ENCODE data around the gene RAMP3. TPM values are rescaled to one million over a fixed set of nuclear protein-coding genes. Genes with fewer than 3 reads are reported as not detected.

The RAMP3 gene
- polyA plus RNA-seq, 2 of the 4 experiments (the other 2 are of a cell fraction): not detected

DNA sequence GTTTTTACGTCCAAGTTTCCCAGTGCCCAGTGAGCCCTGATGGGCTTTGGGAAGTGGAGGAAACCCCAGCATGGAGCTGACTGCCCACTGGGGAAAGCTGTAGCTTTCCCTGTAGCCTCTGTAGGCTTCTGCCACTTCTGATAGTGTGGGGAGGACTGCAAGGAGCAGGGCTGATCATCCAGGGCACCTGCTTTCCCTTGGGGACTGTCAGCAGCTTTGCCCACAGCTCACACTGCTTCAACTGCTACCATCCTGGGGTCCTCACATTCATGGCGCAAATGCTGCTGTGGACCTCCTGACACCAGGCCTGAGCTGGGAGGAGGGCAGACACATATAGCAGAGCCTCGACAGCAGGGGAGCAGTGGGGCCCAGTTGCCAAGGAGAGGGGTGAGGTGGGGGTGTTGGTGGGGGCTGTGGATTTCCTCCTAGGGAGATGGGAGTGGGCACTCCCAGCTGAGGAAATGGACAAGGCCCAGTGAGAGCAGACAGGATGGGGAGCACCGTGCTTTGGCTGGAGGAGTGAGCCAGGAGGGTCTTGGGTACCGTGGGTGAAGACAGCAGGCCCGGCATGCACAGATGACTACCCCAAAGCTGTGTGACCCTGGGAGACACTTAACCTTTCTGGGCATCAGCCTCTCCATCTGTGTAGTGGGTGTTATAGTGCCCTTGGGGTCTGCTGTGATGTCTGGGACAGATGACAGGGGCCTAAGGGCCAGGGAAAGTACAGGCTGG is 16.2 kb downstream of the RAMP3 start:
- DNase-seq (ENCODE audit: low read depth in 1 of 2, low spot score in 1 of 2) (no peak), FAIRE-seq (no peak), ATAC-seq (no peak)
- TF ChIP-seq, protein P1, sequence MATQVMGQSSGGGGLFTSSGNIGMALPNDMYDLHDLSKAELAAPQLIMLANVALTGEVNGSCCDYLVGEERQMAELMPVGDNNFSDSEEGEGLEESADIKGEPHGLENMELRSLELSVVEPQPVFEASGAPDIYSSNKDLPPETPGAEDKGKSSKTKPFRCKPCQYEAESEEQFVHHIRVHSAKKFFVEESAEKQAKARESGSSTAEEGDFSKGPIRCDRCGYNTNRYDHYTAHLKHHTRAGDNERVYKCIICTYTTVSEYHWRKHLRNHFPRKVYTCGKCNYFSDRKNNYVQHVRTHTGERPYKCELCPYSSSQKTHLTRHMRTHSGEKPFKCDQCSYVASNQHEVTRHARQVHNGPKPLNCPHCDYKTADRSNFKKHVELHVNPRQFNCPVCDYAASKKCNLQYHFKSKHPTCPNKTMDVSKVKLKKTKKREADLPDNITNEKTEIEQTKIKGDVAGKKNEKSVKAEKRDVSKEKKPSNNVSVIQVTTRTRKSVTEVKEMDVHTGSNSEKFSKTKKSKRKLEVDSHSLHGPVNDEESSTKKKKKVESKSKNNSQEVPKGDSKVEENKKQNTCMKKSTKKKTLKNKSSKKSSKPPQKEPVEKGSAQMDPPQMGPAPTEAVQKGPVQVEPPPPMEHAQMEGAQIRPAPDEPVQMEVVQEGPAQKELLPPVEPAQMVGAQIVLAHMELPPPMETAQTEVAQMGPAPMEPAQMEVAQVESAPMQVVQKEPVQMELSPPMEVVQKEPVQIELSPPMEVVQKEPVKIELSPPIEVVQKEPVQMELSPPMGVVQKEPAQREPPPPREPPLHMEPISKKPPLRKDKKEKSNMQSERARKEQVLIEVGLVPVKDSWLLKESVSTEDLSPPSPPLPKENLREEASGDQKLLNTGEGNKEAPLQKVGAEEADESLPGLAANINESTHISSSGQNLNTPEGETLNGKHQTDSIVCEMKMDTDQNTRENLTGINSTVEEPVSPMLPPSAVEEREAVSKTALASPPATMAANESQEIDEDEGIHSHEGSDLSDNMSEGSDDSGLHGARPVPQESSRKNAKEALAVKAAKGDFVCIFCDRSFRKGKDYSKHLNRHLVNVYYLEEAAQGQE (IDR thresholded peaks at IDR 0.05): no peak
- no peak for TF ChIP-seq ZC3H11A (IDR thresholded peaks at IDR 0.05)
- TF ChIP-seq, protein P2, sequence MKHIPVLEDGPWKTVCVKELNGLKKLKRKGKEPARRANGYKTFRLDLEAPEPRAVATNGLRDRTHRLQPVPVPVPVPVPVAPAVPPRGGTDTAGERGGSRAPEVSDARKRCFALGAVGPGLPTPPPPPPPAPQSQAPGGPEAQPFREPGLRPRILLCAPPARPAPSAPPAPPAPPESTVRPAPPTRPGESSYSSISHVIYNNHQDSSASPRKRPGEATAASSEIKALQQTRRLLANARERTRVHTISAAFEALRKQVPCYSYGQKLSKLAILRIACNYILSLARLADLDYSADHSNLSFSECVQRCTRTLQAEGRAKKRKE (CRISPR knock-in tag; IDR thresholded peaks at IDR 0.05; ENCODE audit: low read depth): no peak
- 37% methylated on average over 5 of the region's 6 CpGs for WGBS (ENCODE audit: missing lambda C conversion rate)
- Histone ChIP-seq H3K4me3 (no peak overlapping the region), H3K4me2 (no peak overlapping the region), H3K4me1 (no peaks in the 10 kb centered on the region), H3K27ac (no peak overlapping the region), H3K9me3 (no peaks in the 10 kb centered on the region; the same call in 2 of the 3 replicates)
- POLR2A ChIA-PET: no interaction called here
- CTCF ChIA-PET: interaction anchor here (1.0 to 1.6 kb wide), 3 partner anchors 19 to 94 kb away, joined by 3 to 4 read pairs (median 3); no protein-coding TSS in a partner anchor

DNA sequence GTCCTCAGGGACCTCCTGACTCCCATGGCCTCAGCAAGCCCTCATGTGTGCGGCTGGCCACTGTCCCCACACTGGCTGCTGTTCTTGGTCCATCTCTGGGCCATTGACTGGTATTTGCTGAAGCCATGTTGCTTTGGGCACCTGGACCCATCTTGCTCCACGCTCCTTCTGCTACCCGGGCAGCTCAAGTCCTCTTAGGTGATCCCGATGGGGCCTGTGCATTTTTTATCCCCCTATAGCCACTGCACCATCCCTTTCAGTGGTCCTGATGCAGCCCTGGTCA is 16.7 kb downstream of the RAMP3 start:
- Histone ChIP-seq H3K27ac (no peak overlapping the region), H3K4me3 (no peak overlapping the region), H3K4me2 (no peak overlapping the region), H3K9me3 (no peaks in the 10 kb centered on the region; the same call in 2 of the 3 replicates), H3K4me1 (no peaks in the 10 kb centered on the region)
- ATAC-seq: no peak
- no peak for DNase-seq (ENCODE audit: low read depth in 1 of 2, low spot score in 1 of 2)
- POLR2A ChIA-PET: no interaction called here
- WGBS (ENCODE audit: missing lambda C conversion rate): 24% methylated on average over 4 of the region's 4 CpGs
- CTCF ChIA-PET: interaction anchor here (0.6 to 1.2 kb wide), 2 partner anchors 11 to 93 kb away, joined by 3 read pairs; no protein-coding TSS in a partner anchor
- no peak for FAIRE-seq
- TF ChIP-seq FOSB (CRISPR knock-in tag; IDR thresholded peaks at IDR 0.05) (no peak), JUNB (IDR thresholded peaks at IDR 0.05) (no peak), CBX2 (IDR thresholded peaks at IDR 0.05; ENCODE audit: borderline replicate concordance, low read depth) (no peak), KDM1A (IDR thresholded peaks at IDR 0.05; ENCODE audit: low read depth) (no peak), RFX5 (IDR thresholded peaks at IDR 0.05) (no peak), NFE2L2 (conservative IDR thresholded peaks at IDR 0.05; ENCODE audit: low read length) (no peak), KDM5A (IDR thresholded peaks at IDR 0.05) (no peak), ESRRA (IDR thresholded peaks at IDR 0.05; ENCODE audit: borderline replicate concordance, low read length) (no peak), RCOR1 (IDR thresholded peaks at IDR 0.05; ENCODE audit: low read depth, low read length) (no peak), BHLHE40 (IDR thresholded peaks at IDR 0.05; ENCODE audit: low read depth, low read length) (no peak)
- TF ChIP-seq, protein P3, sequence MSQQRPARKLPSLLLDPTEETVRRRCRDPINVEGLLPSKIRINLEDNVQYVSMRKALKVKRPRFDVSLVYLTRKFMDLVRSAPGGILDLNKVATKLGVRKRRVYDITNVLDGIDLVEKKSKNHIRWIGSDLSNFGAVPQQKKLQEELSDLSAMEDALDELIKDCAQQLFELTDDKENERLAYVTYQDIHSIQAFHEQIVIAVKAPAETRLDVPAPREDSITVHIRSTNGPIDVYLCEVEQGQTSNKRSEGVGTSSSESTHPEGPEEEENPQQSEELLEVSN (IDR thresholded peaks at IDR 0.05; ENCODE audit: borderline replicate concordance, low read depth): no peak
- TF ChIP-seq, protein P4, sequence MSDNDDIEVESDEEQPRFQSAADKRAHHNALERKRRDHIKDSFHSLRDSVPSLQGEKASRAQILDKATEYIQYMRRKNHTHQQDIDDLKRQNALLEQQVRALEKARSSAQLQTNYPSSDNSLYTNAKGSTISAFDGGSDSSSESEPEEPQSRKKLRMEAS (IDR thresholded peaks at IDR 0.05): no peak
- TF ChIP-seq, protein P5, sequence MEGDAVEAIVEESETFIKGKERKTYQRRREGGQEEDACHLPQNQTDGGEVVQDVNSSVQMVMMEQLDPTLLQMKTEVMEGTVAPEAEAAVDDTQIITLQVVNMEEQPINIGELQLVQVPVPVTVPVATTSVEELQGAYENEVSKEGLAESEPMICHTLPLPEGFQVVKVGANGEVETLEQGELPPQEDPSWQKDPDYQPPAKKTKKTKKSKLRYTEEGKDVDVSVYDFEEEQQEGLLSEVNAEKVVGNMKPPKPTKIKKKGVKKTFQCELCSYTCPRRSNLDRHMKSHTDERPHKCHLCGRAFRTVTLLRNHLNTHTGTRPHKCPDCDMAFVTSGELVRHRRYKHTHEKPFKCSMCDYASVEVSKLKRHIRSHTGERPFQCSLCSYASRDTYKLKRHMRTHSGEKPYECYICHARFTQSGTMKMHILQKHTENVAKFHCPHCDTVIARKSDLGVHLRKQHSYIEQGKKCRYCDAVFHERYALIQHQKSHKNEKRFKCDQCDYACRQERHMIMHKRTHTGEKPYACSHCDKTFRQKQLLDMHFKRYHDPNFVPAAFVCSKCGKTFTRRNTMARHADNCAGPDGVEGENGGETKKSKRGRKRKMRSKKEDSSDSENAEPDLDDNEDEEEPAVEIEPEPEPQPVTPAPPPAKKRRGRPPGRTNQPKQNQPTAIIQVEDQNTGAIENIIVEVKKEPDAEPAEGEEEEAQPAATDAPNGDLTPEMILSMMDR (IDR thresholded peaks at IDR 0.05): no peak

All from A549 (cell line).